ENCODE data around the gene FBXW7. TPM values are rescaled to one million over a fixed set of nuclear protein-coding genes. Genes with fewer than 3 reads are reported as not detected.

The FBXW7 gene
- total RNA-seq, 2 donors from 2014 or later = 37.7 to 55.0 TPM

GRCh38 chr4:152401424-152401823 is 134.5 kb downstream of the FBXW7 start:
- intact Hi-C loops (cut with DNase I) = no loop called here
- no peak for DNase-seq (ENCODE audit: low spot score)

DNA sequence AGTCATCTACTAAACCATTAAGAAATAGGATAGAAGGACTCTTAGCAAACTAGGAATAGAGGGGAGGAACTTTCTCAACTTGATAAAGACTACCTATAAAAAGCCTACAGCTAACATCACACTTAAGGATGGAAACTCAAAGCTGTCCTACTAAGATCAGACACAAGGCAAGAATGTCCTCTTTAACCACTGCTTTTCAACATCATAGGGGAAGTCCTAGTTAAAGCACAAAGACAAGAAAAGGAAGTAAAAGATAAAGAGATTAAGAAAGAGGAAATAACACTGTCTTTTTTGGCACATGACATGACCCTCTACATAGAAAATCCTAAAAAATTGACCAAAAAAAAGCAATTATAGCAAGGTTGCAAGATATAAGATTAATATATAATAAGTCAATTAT is 136.6 kb downstream of the FBXW7 start:
- intact Hi-C loops (cut with DNase I) = no loop called here
- no peak for DNase-seq (ENCODE audit: low spot score)

DNA sequence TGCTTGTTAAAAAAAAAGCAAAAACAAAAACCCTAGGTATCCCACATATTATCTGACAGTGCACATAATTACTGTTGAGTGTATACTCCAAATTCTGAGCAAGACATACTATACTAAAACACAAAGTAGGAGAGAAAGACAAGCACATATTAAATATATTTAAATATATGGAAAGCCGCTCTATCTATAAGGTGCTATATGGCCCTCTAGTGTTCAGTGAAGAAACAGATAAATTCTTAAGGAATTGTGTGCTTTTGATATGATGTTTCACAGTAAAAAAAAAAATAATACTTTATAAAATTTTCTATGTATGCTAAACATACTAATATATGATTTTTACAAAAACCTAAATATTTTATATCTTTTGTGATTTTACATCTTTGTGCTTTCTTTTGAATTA is 137.8 kb downstream of the FBXW7 start:
- intact Hi-C loops (cut with DNase I) = no loop called here
- no peak for DNase-seq (ENCODE audit: low spot score)

DNA sequence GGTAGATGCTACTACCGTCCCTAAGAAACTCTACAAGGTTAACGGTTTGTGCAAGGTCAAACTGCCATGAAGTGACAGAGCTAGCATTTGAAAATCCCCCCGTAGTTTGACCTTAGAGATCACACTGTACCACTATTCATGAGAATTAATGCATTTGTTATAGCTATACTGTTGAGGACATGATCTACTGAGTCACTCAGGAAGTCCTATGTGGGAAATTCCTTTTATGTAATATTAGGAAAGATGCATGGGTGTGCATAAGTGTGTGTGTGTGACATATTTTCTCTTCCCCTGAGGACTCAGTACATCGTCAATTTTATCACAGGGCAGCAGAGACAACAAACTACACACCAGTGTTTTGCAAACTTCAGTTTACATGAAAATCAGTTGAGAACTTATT is 141.1 kb downstream of the FBXW7 start:
- no peak for DNase-seq (ENCODE audit: low spot score)
- intact Hi-C loops (cut with DNase I) = no loop called here

- no peak for DNase-seq (ENCODE audit: low spot score)
- intact Hi-C loops (cut with DNase I) = no loop called here
These were observed 143.8 kb downstream of the FBXW7 start for GRCh38 chr4:152392079-152392478.

- intact Hi-C loops (cut with DNase I) = no loop called here
- no peak for DNase-seq (ENCODE audit: low spot score)
These were observed 145.7 kb downstream of the FBXW7 start for GRCh38 chr4:152390216-152390615.

DNA sequence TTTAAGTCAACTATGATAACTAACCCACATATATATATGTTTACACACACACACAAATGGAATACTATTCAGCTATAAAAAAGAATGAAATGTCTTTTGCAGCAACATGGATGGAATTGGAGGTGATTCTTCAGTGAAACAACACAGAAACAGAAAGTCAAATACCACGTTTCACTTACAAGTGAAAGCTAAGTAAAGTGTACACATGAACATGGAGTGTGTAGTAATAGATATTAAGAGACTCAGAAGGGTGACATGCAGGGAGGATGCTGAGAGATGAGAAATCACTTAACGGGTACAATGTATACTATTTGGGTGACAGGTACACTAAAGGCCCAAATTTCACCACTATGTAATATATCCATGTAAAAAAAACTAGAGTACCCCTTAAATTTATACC is 146.5 kb downstream of the FBXW7 start:
- intact Hi-C loops (cut with DNase I) = no loop called here
- no peak for DNase-seq (ENCODE audit: low spot score)

DNA sequence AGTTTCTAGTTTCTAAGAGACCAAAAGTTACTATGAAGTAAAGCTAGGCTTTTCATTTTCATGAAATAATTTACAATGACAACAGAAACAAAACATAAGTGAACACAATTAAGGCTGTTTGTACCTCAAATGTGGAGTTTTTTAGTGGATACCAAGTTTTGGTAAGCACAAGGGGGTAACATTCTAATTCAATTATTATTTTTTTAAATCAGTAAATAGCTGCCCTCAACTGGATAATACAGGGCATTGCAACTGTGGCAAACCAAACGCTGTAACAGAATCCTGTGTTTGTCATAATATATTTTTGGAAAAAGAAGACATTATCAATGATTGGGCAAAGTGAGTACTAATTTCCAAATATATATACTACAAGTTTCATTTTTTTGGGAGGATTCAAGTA is 150.3 kb downstream of the FBXW7 start:
- intact Hi-C loops (cut with DNase I) = no loop called here
- DNase-seq (ENCODE audit: low spot score) = no peak

GRCh38 chr4:152382057-152382785 is 153.7 kb downstream of the FBXW7 start:
- intact Hi-C loops (cut with DNase I) = no loop called here
- no peak for DNase-seq (ENCODE audit: low spot score)

GRCh38 chr4:152380919-152381318 is 155.0 kb downstream of the FBXW7 start:
- intact Hi-C loops (cut with DNase I) = no loop called here
- DNase-seq (ENCODE audit: low spot score) = no peak

DNA sequence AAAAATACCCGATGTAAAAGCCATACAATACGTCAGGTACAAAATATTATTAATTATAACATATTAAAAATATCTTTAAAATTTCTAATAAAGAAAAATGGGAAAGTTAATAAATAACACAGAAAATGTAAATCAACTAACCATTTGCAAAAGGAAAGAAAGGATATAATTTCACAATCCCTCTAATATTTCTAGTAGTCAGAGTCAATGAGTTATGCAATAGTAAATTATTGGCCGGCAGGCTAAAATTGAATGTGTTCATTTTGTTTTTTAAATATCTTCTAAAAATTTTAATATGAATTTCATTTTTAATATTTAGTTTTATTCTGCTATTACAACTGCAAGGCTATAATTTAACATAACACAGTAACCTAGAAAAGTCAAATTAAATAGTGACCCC is 155.7 kb downstream of the FBXW7 start:
- intact Hi-C loops (cut with DNase I) = no loop called here
- no peak for DNase-seq (ENCODE audit: low spot score)

- no peak for DNase-seq (ENCODE audit: low spot score)
- intact Hi-C loops (cut with DNase I) = no loop called here
These were observed 161.1 kb downstream of the FBXW7 start for GRCh38 chr4:152374606-152375285.

DNA sequence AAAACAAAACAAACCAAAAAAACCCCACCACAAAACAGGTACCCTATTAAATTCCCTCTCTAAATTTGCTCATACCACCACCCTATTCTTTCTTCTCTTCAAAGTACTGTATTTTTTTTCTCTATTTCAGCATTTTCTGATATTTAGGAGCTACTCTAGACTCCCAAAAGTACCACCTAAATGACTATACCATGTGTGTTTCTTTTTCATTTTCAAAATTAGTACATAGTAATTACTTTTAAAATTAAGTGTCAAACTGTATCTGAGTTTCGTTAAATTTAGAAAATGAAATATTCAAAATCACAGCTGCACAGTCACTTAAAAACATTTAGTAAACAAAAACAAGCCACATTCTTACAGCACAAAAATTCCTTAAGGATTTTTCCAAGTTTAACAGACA is 161.7 kb downstream of the FBXW7 start:
- intact Hi-C loops (cut with DNase I) = no loop called here
- no peak for DNase-seq (ENCODE audit: low spot score)

- DNase-seq (ENCODE audit: low spot score) = no peak
- intact Hi-C loops (cut with DNase I) = no loop called here
These were observed 163.4 kb downstream of the FBXW7 start for GRCh38 chr4:152372444-152372843.

- intact Hi-C loops (cut with DNase I) = loop anchor here in 1 of 2 donors (5.0 kb wide), 1 partner anchor 323 kb away; no protein-coding TSS in a partner anchor
- DNase-seq (ENCODE audit: low spot score) = no peak
These were observed 166.0 kb downstream of the FBXW7 start for GRCh38 chr4:152369902-152370295.

DNA sequence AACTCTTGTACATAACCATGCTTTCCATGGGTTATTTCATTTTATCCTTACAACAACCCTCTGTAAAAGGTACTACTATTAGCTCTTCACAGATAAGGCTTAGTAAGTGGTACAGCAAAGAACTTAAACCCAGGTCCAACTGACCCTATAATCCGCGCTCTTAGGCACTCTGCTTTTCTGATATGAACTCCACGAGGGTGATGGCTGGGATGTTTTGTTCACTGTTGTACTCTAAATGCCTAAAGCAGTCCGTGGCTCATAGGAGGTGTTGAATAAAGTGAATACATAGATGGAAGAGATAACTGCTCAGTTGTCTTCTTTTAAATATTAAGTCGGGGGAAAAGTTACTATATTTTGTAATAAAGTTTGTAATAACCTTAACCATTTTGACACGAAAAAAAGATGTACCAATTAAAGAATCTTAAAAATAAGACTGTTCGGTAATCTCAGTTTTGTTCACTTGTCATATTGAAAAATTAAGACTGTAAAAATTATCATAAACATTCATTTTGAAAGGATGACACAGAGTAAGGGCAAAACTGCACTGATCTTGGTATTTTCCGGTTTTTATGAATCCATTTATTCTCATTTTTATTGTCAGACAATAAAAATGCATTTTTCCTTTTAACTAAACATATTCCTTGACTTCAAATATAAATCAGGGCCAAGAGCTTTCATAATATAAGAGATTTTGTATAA is 166.5 kb downstream of the FBXW7 start:
- intact Hi-C loops (cut with DNase I) = loop anchor here in 1 of 2 donors (5.0 kb wide), 1 partner anchor 322 kb away; no protein-coding TSS in a partner anchor
- no peak for DNase-seq (ENCODE audit: low spot score)

DNA sequence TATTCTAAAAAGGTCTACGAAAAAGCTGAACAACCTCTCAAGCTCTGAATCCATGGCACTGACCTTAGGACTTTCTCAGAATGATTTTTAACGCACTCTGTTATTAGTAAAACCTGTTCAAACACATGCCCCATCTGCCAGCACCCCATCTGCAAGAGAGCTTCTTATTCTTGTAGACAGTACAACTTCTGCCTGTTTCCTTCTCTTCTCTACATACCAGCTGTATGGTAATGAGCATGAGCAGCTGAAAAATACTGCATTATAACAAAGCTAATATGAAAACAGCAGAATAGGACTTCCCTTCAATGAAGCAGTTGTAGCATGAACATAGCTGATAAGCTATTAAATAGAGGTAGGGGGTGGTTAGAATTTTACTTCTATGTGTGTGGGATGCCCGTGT is 167.9 kb downstream of the FBXW7 start:
- intact Hi-C loops (cut with DNase I) = loop anchor here in 1 of 2 donors (5.0 kb wide), 1 partner anchor 321 kb away; no protein-coding TSS in a partner anchor
- DNase-seq (ENCODE audit: low spot score) = no peak

DNA sequence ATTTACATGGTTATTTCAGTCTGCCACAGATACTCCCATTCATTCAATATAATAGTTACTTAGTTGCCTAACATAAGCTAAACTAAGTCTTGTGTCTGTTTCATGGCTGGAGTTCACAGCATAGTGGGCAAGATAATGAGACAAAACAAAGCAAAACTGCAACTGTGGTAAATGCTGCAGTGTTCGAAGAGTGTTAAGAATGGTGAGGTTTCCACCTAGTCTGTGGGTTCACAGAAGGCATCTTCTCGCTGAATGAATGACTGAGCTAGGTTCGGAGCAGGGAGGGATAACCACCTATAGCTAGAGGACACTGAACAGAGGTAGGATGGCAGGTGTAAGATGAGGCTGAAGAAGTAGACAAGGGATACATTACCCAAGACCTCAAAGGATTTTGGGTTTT is 171.0 kb downstream of the FBXW7 start:
- DNase-seq (ENCODE audit: low spot score) = no peak
- intact Hi-C loops (cut with DNase I) = loop anchor here in 1 of 2 donors (5.0 kb wide), 1 partner anchor 318 kb away; no protein-coding TSS in a partner anchor

DNA sequence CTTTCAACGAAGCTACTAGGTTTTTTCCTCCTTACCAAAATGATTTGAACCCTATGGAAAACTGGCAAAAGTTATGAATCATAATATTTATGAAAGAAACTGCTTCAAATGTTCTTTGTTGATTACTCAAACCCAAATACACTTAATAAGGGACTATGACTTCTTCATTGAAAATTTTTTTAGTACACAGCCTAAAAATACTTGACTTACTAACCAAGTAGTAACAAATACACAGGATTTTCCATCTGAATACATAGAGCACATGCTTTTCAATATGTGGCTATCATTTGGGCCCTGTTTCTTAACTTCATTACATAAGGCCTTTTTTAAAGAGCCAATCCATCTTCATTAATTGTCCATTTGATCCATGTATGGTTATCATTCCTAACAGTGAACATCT is 171.5 kb downstream of the FBXW7 start:
- intact Hi-C loops (cut with DNase I) = no loop called here
- DNase-seq (ENCODE audit: low spot score) = no peak

- no peak for DNase-seq (ENCODE audit: low spot score)
- intact Hi-C loops (cut with DNase I) = no loop called here
These were observed 172.0 kb downstream of the FBXW7 start for GRCh38 chr4:152363904-152364303.

Measured in posterior vena cava (tissue), 2 donors.